HG03064 (cell line): ENCODE results near the gene STX3.
"Not testable (repeated sequence)": the region's sequence is repeated elsewhere in the genome, so short reads cannot be mapped to it uniquely, and the experiment has no call there.

Source experiments
- ATAC-seq: cut with Tn5 transposase; IDR thresholded peaks from one replicate; pipeline ENCODE4 v1.9.1; 2021; ENCODE audit warnings: low read depth; ENCODE audit not compliant: unreplicated experiment

Gene STX3

GRCh38 chr11:59785818-59786217, 30.6 kb downstream of the STX3 start:
- ATAC-seq = no peak

DNA sequence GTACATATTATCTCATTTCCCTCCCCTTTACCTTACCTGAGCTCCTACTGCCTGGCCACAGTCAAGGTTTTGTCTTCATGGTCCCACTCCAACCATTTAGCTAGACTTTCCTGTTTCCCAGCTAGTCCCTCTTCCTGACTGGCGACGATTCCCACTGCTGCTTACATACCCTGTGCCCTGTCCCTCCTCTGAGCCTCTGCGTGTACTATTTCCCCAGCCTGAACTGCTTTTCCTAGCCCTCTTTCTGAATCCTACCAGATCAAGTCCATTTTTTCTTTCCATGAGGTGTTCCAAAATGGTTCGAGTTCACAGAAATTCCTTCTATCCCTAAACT, 32.0 kb downstream of the STX3 start:
- no peak for ATAC-seq

DNA sequence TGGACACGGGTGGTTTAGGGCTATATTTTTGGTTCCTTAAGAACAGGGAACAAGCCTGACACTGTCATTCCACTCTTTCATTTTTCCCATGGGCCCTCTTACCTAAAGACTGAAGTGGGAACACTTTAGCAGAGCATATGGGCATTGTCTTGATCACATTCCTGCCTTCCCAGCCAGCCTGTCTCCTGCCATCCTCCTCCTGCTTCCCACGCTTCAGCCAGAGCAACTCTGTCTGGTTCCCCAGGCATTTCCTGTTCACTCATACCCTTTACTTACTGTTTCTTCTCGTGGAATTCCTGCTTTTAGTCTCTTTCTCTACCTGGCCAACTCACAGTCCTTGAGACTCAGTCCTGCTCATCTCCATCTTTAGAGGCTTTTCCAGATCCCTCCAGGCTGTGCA, 32.6 kb downstream of the STX3 start:
- no peak for ATAC-seq

DNA sequence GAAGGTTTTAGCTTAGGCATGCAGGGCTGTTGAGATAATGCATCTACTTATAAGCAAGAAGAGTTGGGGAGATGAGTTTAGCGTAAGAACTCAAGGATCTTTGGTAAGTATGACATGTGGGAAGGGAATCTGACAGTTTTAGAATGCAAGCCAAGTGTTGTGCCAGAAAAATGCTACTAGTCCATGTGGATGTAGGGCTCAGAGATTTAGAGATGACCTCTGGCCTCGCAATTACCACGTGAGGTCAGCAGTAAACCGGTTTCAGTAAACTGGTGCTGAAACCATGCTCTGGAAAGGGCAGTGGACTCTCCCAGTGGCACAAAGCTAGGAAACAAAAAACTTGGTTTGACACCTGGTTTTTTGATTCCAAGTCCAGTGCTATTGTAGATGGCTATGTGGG, 36.5 kb downstream of the STX3 start:
- ATAC-seq = no peak

DNA sequence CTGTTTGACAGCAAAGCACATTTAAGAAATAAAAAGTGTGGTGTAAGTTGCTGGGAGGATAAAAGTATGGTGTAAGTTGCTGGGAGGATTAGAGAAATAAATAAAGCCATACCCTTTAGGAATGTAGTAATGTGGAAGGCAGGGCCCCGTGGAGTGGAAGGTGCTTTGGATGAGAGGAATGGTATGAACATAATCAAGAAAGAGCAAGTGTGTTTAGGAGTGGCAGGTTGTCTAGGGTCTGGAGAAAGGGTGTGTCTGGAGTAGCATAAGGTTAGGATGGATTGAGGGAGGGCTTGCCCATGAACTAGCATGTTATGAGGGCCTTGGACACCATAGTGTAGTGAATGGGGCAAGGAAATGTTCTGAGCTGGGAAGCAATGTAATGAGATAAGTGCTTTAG, 37.3 kb downstream of the STX3 start:
- ATAC-seq = no peak

DNA sequence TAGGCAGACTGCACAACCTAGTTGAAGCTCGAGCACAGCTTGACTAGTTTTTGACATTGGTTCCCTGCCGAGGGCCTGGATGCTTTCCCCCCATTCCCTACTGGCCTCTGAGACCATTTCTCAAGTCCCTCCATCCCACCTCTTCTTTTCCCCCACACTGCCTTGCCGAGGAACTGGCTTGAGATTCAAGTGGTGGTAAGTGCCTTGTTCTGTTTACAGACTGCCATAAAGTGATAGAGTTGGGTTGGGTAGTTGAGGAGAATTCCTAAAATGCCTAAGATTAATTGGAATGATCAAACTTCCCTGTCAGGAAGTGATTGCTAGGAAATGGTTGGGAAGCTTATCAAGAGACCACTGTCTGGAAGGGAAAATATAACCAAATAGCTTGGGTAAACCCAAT, 39.2 kb downstream of the STX3 start:
- ATAC-seq = no peak

GRCh38 chr11:59800390-59801025, 45.3 kb downstream of the STX3 start:
- ATAC-seq = no peak

GRCh38 chr11:59801160-59801706, 46.1 kb downstream of the STX3 start:
- ATAC-seq = no peak

DNA sequence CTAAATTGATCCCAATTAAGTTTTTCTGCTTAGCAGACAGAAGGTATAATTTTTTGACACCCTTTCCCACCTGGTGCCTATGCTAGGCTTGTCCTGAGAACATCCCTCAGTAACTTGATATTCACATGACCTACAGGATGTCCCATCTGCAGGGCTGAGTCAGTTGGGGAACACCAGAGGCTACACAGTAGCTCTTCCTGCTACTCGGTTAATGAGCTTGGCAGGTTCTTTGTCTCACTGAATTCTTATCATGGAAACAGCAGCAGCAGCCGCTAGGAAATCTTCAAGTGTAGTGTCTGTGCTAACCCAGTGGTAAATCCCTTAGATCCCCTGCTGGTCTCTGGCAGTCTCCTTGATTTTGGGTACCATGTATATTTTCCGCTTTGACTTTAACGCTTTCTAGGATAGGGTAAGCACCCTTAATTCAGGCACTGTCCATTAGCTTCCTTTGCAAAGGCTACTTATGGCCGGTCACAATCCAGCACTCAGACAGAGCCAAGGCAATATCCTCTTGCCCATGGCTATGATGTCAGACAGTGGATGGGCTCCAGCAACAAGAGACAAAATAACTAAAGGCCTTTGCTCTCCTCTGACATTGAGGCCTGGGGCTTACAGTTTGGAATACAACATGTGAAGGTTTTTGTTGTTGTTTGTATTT, 46.9 kb downstream of the STX3 start:
- ATAC-seq = no peak

DNA sequence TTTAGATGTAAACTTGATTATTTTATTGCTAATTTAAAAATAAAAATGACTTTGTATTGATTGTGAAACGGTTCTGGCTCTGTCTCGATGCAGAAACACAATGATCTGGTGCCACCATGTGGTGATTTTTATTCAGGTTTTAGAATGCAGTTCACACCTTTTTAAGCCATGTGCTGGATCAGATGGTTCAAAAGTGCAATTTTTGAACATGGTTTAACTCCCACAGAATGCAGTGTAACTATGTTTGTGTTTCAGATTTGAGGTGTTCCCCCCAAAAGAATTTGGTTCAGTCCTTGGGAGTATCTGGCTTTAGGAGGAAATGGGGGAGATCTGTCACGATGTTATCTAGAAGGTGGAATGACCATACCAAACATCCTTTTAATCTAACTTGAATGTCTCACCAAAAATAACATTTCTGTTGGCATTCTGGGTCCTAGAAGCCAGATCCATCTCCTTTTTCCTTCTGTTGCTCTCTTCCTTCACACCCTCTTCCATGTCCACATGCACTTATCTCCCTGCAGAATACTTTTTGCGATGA, 47.5 kb downstream of the STX3 start:
- ATAC-seq = no peak

- no peak for ATAC-seq
These were observed 48.9 kb downstream of the STX3 start for GRCh38 chr11:59804061-59804460.

GRCh38 chr11:59807047-59807610, 52.0 kb downstream of the STX3 start:
- ATAC-seq = no peak

GRCh38 chr11:59810189-59810910, 55.2 kb downstream of the STX3 start, which contains the start of gene MRPL16:
Gene MRPL16, minus strand, starts transcription at chr11:59810778. Its CDS starts 120 bp downstream, at chr11:59810658.
- peak; percentile 94 for ATAC-seq

GRCh38 chr11:59810911-59811259, 55.7 kb downstream of the STX3 start:
- ATAC-seq = no peak

DNA sequence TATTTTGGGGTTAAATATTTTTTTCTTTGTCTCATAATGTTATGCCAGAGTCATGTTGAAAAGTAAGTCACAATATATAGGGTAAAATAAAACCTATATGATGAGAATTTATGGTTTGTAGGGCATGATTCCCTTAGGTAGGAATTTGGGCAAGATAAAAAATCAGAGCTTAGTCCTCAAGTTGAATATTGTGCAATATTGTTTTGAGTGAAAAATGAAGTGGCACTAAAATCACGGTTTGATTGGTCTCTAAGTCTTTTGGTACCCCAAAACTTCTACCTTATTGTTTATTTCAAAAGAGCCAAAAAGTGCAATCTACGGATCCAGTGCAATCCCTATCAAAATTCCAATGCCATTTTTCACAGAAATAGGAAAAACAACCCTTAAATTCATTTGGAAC, 57.0 kb downstream of the STX3 start:
- no peak for ATAC-seq

- ATAC-seq = no peak
These were observed 58.2 kb downstream of the STX3 start for GRCh38 chr11:59813364-59813763.

- ATAC-seq = no peak
These were observed 58.8 kb downstream of the STX3 start for GRCh38 chr11:59814021-59814420.

DNA sequence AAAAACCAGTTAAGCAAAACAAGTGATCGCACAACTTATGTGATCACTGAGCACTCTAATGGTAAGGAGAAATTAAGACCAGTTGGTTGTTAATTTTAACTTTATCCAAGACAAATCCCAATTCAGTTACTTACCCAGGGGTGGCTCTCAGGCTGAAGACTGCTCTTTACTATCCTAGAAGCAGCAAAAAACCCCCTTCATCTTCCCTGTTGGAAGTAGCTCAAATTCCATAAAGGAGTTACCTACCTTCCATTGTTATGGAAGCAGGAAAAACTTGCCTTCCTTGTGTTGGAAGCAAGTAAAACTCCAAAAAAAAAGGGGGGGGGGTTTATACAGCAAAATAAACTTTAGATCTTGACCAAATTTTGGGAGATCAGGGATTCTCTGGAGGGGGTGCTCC, 60.6 kb downstream of the STX3 start:
- ATAC-seq = no peak

DNA sequence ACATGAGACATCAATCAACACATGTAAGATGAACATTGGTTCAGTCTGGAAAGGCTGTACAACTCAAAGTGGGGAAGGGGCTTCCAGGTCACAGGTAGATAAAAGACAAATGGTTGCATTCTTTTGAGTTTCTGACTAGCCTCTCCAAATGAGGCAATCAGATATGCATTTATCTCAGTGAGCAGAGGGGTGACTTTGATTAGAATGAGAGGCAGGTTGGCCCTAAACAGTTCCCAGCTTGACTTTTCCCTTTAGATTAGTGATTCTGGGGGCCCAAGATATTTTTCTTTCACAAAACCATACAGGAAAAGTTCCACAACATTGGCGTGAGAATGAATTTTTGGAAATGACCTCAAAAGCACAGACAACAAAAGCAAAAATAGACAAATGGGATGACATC, 61.3 kb downstream of the STX3 start:
- ATAC-seq = not testable (repeated sequence)

- no peak for ATAC-seq
These were observed 63.4 kb downstream of the STX3 start for GRCh38 chr11:59818572-59818971.

DNA sequence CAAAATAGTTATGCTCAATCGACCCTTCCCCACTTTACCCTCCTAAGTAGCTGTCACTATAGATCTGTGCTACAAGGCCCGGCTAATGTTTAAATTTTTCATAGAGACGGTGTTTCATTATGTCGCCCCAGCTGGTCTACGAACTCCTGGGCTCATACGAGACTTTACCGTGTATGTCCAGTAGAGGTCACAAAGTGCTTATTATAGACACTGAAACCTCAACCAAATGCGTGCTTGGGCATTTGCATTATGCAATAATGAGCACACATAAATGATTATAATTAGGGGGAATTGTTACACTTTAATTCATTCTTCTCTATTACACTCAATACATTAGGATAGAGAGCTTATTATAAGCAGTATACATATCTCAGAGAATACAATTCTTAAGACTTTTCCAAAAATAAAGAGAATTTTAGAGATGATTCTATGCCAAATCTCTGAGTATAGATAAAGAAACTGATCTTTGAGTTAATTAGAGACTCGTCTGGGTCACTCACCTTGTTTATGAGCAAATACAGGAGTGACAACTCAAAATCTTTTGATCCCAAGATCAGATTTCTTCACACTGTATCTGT, 67.9 kb downstream of the STX3 start:
- peak; percentile 82 for ATAC-seq
